Upper lobe of left lung (tissue), 4 donors: Measurements from ENCODE around the gene MTF2.

ENCODE experiments used
- CTCF ChIP-seq, 6 experiments: fragments of 450-650 bp in 4 of 6; fragments of 200-600 bp in 2 of 6; sonication (generic) in 2 of 6; IDR thresholded peaks; one replicate each; pipeline ENCODE4 v1.5.1; 2016 to 2019; ENCODE audit warnings: antibody characterized with exemption in 6 of 6
- EP300 ChIP-seq, 4 donors: sonication (generic); formaldehyde crosslinking; IDR thresholded peaks; one replicate each; pipeline ENCODE4 v1.5.1; 2017; ENCODE audit warnings: antibody characterized with exemption in 4 of 4, control low read depth in 2 of 4
- POLR2A ChIP-seq, 4 donors: fragments of 450-650 bp; IDR thresholded peaks; one replicate each; pipeline ENCODE4 v1.5.1; 2016 to 2017; ENCODE audit warnings: antibody characterized with exemption in 4 of 4, mild to moderate bottlenecking in 2 of 4
- POLR2AphosphoS5 ChIP-seq, 2 donors: sonication (generic); formaldehyde crosslinking; IDR thresholded peaks; one replicate each; pipeline ENCODE4 v1.5.1; 2017; ENCODE audit warnings: antibody characterized with exemption in 2 of 2

DNA sequence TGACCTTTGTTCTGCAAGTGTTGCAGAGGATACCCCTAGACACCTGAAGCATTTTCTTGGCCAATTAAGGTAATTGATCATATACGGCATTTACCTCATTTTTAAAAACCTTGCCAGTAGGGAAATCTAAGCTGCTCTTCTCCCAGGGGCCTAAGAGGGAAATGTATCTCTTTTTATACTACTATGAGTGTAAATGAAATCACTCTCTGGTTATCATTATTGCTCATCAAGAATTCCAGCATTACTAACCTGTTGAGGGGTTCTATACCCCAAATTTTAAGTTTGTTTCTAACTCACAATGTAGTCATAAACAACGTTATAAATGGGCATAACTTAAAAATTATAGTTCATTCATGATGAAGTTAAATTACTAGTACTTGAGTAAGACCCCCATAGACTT lies 73.8 kb downstream of the MTF2 start:
- TF ChIP-seq CTCF (IDR thresholded peaks at IDR 0.05), result no peak
- no peak for TF ChIP-seq POLR2A (IDR thresholded peaks at IDR 0.05)
- TF ChIP-seq POLR2AphosphoS5 (IDR thresholded peaks at IDR 0.05), result no peak
- TF ChIP-seq EP300 (IDR thresholded peaks at IDR 0.05), result no peak
